ENCODE results near the gene ZFHX3.

ZFHX3 gene

DNA sequence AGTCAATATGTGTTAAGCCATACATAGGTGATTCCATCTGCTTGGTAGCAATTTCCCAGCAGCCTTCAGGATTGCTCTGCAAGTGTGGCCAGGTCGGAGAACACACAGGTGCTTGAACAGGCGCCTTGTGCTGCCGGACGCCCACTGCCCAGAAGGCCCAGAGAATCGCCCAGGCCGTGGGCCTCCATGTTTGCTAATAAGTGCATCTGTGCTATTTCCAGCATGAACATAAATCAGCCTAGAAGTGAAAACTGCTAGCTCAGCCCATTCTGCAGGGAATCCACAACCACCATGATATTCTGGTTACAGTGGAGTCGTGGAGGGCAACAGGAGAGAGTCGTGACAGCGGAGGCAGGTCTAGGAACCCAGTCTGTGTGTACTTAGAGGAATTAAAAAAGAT is 78.1 kb downstream of the ZFHX3 start:
- DNase-seq, result no peak

DNA sequence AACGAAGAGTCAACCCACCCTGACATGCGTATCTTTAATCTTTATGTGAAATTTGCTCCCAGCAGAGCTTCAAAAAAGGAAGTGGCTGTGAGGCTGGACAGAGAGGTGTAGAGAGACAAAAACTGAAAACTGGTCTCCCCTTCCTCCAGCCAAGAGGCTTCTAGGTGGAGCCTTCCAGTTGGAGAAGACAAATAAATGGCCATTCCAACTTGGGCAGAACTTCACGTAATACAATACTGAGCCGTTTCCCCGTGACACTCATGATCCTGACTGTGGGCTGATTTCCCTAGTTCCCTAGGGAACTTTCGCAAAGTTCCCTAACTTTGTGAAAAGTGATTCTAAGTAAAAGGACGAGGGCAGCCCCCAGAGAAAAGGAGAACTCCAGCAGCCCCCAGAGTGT is 78.8 kb downstream of the ZFHX3 start:
- DNase-seq, result no peak

- DNase-seq, result no peak
Measured at GRCh38 chr16:72967941-72968340, 80.0 kb downstream of the ZFHX3 start.

- DNase-seq, result no peak
Measured at GRCh38 chr16:72963533-72964315, 84.2 kb downstream of the ZFHX3 start.

DNA sequence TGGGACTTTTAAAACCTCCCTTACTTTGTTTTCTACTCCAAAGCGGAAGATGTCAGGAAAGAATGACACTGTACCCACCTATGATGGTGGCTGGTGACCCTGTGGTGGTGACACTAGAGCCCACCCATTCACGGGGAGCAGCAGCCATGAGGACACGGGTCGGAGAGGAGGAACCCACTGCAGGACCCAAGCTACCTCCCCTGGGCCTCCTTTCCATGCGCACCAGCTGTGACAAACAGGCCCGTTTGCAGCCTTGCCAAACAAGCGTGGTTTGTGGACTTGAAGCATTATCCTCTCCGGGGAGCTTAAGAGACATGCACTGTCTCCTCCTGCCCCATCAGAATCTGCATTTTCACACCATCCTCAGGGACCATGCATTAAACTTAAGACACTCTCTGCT is 85.6 kb downstream of the ZFHX3 start:
- no peak for DNase-seq

DNA sequence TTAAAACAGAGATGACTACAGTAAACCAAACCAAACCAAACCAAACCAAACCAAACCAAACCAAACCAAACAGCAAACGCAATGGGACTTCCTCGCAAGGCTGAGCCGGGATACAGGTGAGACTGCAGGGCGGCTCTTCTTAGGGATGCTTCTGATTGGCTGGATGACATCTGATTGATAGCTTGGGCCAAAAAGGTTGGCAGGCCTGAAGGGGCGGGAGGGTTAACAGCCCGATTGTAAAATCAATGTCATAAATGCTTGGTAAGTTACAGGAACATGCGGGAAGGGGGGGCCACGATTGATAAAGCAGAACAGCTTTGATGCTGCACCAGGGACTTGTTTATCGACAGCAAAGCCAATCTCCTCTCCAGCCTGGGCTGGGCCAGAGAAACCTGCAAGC is 86.1 kb downstream of the ZFHX3 start:
- DNase-seq, result no peak

GRCh38 chr16:72961115-72961832 is 86.7 kb downstream of the ZFHX3 start:
- no peak for DNase-seq

DNA sequence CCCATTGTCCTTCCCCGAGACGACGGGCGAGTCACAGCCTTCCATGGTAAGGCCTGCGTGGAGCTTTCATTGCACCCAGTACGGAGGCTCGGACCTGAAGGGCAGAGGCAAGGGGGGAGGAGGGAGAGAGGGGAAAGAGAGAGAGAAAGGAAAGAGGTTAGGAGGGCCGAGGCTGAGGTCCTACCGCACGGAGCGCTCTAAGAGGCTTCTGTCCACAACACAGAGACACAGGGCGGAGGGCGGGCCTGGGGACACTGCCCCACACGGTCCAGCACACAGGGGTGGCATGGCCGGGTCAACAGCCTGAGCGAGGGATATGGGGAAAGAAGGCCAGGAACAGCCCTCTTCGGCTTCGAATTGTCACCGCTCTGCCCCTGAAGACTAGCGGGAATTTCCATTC is 87.8 kb downstream of the ZFHX3 start:
- DNase-seq, result no peak

- DNase-seq, result no peak
Measured at GRCh38 chr16:72959301-72959996, 88.5 kb downstream of the ZFHX3 start.

GRCh38 chr16:72958522-72959076 is 89.3 kb downstream of the ZFHX3 start:
- no peak for DNase-seq

DNA sequence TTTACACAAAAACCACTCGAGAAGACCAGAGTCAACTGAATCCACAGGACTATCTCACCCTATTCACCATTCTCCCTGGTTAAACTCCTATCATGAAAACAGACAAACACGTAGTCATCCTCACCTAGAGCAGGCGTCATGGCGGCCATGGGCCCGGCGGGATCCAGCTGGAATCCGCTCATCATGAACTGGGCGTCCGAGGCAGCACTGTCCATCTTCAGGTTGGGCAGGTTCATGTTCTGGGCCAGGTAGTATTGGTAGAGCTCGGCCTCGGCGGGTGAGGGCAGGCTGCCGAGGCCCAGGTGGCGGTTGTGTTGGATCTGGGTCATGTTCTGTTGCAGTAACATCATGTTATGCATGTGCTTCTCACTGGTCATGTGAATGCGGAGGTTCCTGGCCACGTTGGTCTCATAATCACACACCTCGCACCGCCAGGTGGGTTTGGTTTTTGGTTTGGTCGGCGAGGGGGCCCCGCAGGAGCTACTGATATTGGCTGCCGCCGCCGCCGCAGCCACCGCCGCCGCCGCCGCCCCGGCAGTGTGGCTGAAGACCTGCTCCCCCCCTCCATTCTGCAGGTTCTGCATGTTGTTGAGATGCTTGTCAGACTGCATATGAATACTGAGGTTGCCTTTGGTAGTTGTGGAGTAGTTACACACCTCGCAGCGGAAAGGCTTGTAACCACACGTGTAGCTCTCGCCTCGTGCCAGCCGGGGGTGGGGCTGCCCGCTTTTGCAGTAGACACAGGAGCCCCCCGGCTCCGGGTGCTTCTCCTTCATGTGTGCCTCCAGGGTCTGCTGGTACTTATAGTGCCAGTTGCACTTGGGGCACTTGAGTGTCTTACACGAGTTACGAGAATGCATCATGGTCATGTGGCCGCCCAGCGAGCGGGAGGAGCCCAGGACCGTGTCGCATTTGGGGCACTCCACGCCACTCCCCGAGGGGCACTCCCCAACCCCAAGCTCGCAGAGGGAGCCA is 90.3 kb downstream of the ZFHX3 start:
- no peak for DNase-seq

GRCh38 chr16:72956124-72957064 is 91.5 kb downstream of the ZFHX3 start:
- no peak for DNase-seq

GRCh38 chr16:72952811-72953271 is 95.1 kb downstream of the ZFHX3 start:
- DNase-seq, result no peak

DNA sequence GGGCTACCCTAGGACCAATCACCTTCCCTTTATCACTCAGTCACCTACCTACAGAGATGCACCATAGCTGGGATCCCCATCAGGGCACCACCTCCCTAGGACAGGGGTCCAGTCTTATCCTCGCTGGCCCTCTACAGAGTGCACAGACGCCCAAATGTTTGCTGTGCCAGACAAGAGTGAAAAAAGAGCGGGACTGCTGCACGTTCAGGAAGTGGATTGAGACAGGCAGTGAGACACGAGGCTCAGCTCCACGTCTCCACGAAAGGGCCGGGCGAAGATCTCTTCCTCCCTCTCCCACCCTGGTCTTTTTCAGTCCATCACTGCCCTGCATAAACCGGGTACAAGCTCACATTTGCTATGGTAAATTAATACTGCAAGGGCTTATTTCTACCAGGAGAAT is 95.5 kb downstream of the ZFHX3 start:
- no peak for DNase-seq

DNA sequence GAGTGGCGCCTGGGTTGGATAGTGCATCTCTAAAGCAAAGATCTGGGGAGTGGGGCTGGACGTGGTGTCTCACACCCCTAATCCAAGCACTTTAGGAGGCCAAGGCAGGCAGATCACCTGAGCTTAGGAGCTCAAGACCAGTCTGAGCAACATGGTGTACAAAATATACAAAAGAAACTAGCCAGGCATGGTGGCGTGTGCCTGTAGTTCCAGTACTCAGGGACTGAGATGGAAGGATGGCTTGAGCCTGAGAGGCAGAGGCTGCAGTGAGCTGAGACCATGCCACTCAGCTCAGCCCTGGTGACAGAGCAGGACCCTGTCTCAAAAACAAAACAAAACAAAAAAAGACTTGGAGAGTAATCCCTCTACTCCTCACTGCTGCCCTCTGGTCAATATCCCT is 96.0 kb downstream of the ZFHX3 start:
- no peak for DNase-seq

GRCh38 chr16:72950669-72951068 is 97.3 kb downstream of the ZFHX3 start:
- DNase-seq, result no peak

DNA sequence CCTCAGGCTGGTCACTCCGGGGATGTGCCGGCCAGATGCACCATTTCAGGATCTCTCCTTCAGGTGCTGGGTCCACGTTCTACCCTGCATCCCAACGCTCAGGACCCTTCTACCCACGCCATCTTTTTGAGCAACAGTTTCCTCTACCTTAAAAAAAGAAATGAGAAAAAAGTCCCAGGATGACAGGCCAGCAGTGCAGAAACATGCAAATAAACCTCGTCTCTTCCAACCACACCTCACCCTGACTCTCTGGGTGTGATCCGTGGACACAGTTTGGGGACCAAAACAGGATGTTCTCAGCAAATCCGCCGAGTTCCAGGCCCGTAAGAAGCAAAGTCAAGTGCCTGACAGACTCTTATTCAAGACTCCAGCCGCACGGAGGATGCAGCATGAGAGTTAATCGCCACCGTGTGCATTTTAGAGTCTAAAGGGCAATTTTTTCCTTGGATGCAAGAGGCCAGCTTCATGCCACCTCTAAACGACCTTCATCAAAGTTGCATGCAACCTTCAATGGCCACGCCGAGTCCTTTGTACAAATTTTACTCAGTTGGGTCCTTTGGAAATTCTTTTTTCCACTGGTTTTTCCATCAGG is 99.6 kb downstream of the ZFHX3 start:
- DNase-seq, result no peak

DNA sequence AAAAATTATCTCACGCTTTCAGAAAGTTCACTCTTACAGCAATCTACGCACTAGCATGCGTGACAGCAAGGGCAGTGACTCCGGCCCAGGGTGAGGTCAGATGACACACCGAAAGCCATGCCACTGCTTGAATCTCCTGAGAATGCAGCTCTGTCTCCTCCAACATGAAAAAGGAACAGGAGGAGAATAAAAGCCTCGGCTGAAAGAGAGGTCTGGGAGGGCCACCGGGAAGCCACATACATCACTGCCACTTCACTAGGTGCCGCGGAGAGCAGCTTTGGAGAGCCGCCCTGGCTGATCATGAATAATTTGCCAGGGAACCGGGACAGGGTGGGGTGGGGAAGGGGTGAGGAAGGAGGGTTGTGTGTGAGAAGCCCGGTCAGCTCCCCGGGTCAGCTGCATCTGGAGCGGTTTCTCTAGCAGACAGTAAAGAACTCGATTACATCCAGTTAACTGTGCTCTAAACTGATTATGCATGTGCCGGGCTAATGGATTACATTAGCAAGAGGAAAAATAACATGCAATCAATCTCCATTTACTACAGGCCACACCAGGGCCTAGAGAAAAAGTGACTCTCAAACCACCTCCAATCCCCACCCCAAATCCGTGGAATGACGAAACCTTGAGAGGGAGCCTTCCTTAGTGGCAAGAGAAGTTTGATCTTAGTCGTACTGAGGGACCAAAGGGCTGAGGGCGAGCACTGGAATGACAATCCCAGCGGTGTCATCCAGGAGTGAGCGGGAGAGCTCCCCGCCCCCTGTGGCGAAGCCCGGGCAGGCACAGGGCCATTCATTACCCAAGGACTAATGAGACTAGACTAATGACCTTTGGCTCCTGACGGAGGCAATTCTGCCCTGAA is 100.3 kb downstream of the ZFHX3 start:
- no peak for DNase-seq

- DNase-seq, result no peak
Measured at GRCh38 chr16:72946474-72947194, 101.3 kb downstream of the ZFHX3 start.

Data from stimulated activated naive CD4-positive, alpha-beta T cell (primary cell).